WI38 (cell line): ENCODE results near the gene RSPH4A.

Source experiments
- H3K4me3 ChIP-seq: 2 replicates; pipeline ENCODE4 v1.5.1; 2011; ENCODE audit warnings: low read depth, mild to moderate bottlenecking, control low read depth, low read length
- CTCF ChIP-seq: IDR thresholded peaks from 2 replicates; pipeline ENCODE4 v1.5.1; 2012; ENCODE audit warnings: low read depth, mild to moderate bottlenecking, control low read depth, low read length

RSPH4A gene

GRCh38 chr6:116676021-116676420, 59.7 kb downstream of the RSPH4A start:
- TF ChIP-seq CTCF, result no peak
- no peak overlapping the region for H3K4me3 ChIP-seq

- TF ChIP-seq CTCF, result no peak
- H3K4me3 ChIP-seq, result peak within 1 kb of the TSS; percentile 94
These were observed 64.8 kb downstream of the RSPH4A start, which contains the start of gene KPNA5 for GRCh38 chr6:116680880-116681672. TSS of gene KPNA5 (plus strand) at chr6:116681211. CDS start at chr6:116681335, 124 bp downstream.

- peak overlapping the region; percentile 18; the same call in 1 of the 2 replicates for H3K4me3 ChIP-seq
- TF ChIP-seq CTCF, result no peak
These were observed 66.0 kb downstream of the RSPH4A start for GRCh38 chr6:116682334-116682712.
